Measurements from ENCODE around the gene PRELP. TPM values are rescaled to one million over a fixed set of nuclear protein-coding genes. Genes with fewer than 3 reads are reported as not detected.

The PRELP gene
- total and polyA plus RNA-seq, 2 of the 8 experiments (the other 6 are each of a cell fraction or from before 2014, with no cell fraction given) = 0.13 to 0.23 TPM

DNA sequence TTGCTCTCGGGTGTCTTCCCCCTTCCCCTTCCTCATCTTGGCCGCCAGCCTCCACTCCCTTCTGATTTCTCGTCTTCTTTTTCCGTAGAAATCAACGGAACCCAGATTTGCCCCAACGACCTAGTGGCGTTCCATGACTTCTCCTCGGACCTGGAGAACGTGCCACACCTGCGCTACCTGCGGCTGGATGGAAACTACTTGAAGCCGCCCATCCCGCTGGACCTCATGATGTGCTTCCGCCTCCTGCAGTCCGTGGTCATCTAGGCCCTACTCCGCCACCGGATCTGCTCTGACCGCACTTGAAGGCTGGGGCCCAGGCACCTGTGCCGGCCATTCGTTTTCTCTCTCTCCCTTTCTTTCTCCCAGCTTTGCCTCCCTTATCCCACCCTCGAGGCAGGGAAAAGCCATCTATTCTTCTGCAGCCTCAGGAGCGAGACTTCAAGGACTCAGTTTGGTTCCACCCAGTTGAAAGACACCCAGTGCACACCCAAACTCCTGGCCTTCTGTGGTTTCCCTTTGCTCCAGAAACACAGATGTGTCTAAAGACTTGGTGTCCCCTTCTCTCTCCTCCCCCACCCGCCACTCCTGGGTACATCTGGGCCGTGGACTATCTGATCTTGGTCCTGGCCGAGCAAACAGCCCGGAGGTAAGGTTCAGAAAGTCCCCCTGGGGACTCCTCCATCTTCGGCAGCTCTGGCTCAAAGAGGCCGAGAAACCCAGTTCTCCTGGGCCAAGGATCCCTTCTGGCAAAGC lies 11.2 kb downstream of the PRELP start:
- peak overlapping the region; percentile 44 to 66; a peak in 3 of 4 replicates for H3K4me2 ChIP-seq (ENCODE audit: insufficient read depth in 1 of 2, low read depth in 2 of 2, low read length in 2 of 2)
- no peaks in the 10 kb centered on the region for H3K79me1 ChIP-seq (ENCODE audit: low read depth, low read length)
- H3K23me2 ChIP-seq (ENCODE audit: low read depth, low read length) = no peaks in the 10 kb centered on the region
- H3K4me3 ChIP-seq (ENCODE audit: extremely low read depth in 1 of 4, insufficient read depth in 2 of 4, low read depth in 3 of 4, low read length in 4 of 4) = peak overlapping the region; percentile 25 to 60 (median 38); a peak in 6 of 8 replicates
- H3K4me1 ChIP-seq (replicated peaks in 1 of 4; ENCODE audit: control insufficient read depth in 3 of 4, insufficient read depth in 4 of 4, low read length in 3 of 4) = peaks cover 0 to 11% (median 5%) of the 10 kb centered on the region in 4 experiments; a peak in 6 of 7 replicates
- H2BK5ac ChIP-seq (ENCODE audit: low read depth, low read length) = peak overlapping the region; percentile 48; the same call in 1 of the 2 replicates
- no peaks in the 10 kb centered on the region for H4K20me1 ChIP-seq (replicated peaks in 1 of 2; ENCODE audit: control insufficient read depth in 1 of 2, insufficient read depth in 2 of 2, low read length in 2 of 2)
- H3K27me3 ChIP-seq (replicated peaks in 1 of 4; ENCODE audit: control insufficient read depth in 3 of 4, extremely low read depth in 1 of 4, insufficient read depth in 3 of 4, low read length in 3 of 4) = no peaks in the 10 kb centered on the region
- H3K23ac ChIP-seq (ENCODE audit: insufficient read length) = no peak overlapping the region
- peak overlapping the region; percentile 20; the same call in 1 of the 2 replicates for H2AFZ ChIP-seq (ENCODE audit: low read length)
- ChIA-PET CTCF (ENCODE audit: partially characterized antibody) (interaction anchor here (0.6 to 7.4 kb wide), 34 partner anchors 9 to 440 kb away, joined by 3 to 188 read pairs (median 5); partner anchors contain the start of gene PRELP), POLR2A (ENCODE audit: partially characterized antibody) (interaction anchor here (2.2 kb wide), 1 partner anchor 11 kb away, joined by 8 read pairs; the partner anchor contains the start of gene PRELP)
- H2BK12ac ChIP-seq (ENCODE audit: low read depth, low read length) = peak overlapping the region; percentile 1; the same call in 1 of the 2 replicates
- H3K36me3 ChIP-seq (ENCODE audit: control insufficient read depth in 2 of 4, insufficient read depth in 4 of 4, low read length in 3 of 4) = no peaks in the 10 kb centered on the region
- H2BK20ac ChIP-seq (ENCODE audit: low read length) = no peak overlapping the region; the same call in 1 of the 2 replicates
- no peak for TF ChIP-seq FOSL1 (IDR thresholded peaks at IDR 0.05; ENCODE audit: insufficient read depth, low read depth, low read length)
- no peak for TF ChIP-seq NRF1 (IDR thresholded peaks at IDR 0.05; ENCODE audit: low read depth, low read length)
- no peak overlapping the region for H2BK120ac ChIP-seq (replicated peaks; ENCODE audit: low read depth, low read length)
- peak overlapping the region; percentile 88; the same call in 1 of the 2 replicates for H2BK15ac ChIP-seq (ENCODE audit: low read length)
- no peak overlapping the region for H4K91ac ChIP-seq (replicated peaks; ENCODE audit: insufficient read length, low read length)
- DNase-seq (ENCODE audit: low read depth in 1 of 2, low spot score in 2 of 2) (no peak), FAIRE-seq (no peak)
- H4K8ac ChIP-seq (ENCODE audit: extremely low read depth, insufficient read depth, low read length) = peak overlapping the region; percentile 81; the same call in 1 of the 2 replicates
- H3K79me2 ChIP-seq (ENCODE audit: control insufficient read depth in 1 of 2, insufficient read depth in 2 of 2, low read length in 2 of 2) = no peaks in the 10 kb centered on the region
- no peaks in the 10 kb centered on the region for H3K9me3 ChIP-seq (ENCODE audit: insufficient read depth in 2 of 2, low read depth in 1 of 2, low read length in 1 of 2)
- H3K27ac ChIP-seq (ENCODE audit: low read depth, low read length) = peak overlapping the region; percentile 34; the same call in 1 of the 2 replicates
- no peak overlapping the region for H3K4ac ChIP-seq (replicated peaks; ENCODE audit: insufficient read length, low read depth, low read length)
- no peak overlapping the region; the same call in 1 of the 2 replicates for H3K18ac ChIP-seq (ENCODE audit: extremely low read depth, low read length)
- H4K5ac ChIP-seq (ENCODE audit: insufficient read length, low read depth, low read length) = peak overlapping the region; percentile 24
- H3K56ac ChIP-seq (replicated peaks; ENCODE audit: insufficient read length, low read depth, low read length) = no peak overlapping the region
- no peak overlapping the region for H2AK5ac ChIP-seq (ENCODE audit: low read depth, low read length)
- H3K14ac ChIP-seq (ENCODE audit: insufficient read length) = no peak overlapping the region
- WGBS, 2 experiments (ENCODE audit: extremely low coverage in 1 of 2, insufficient coverage in 1 of 2, insufficient read length in 1 of 2, insufficient replicate concordance in 2 of 2, low coverage in 1 of 2, low lambda C conversion rate in 2 of 2, missing lambda C conversion rate in 1 of 2) = 87% methylated on average over 27 of the region's 28 CpGs; no CpG with 5 or more reads in 1 of the 2 experiments
- peak overlapping the region in 1 of 4 experiments; percentile 4; a peak in 2 of 7 replicates for H3K9ac ChIP-seq (replicated peaks in 1 of 4; ENCODE audit: extremely low read depth in 1 of 4, low read depth in 3 of 4, low read length in 3 of 4)
